ENCODE results near the gene CETN3.

Gene CETN3

DNA sequence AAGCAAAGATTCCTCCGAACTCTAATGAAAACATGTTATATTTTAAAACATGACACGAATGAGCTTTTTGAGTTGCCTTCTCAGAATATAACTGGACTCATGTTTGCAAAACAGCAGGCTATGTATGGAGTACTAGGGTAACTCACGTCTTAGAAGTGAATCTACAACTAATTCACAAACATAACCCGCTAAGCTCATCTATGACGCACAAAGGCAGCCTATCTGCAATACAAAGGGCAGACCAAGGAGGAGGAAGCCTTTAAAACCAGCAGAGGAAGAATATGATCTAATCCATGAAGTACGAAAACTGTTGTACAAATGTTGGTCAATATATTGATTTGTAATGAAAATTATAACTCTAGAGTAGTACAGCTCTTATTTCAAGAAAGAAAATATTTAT is 67.0 kb downstream of the CETN3 start:
- no peaks in the 10 kb centered on the region for H3K9me3 ChIP-seq (ENCODE audit: severe bottlenecking)
- H3K4me3 ChIP-seq (ENCODE audit: low read depth, low read length) = no peak overlapping the region
- no peaks in the 10 kb centered on the region for H3K27me3 ChIP-seq (ENCODE audit: insufficient read depth, low read depth, severe bottlenecking)
- no peaks in the 10 kb centered on the region for H3K36me3 ChIP-seq
- TF ChIP-seq, protein P1, sequence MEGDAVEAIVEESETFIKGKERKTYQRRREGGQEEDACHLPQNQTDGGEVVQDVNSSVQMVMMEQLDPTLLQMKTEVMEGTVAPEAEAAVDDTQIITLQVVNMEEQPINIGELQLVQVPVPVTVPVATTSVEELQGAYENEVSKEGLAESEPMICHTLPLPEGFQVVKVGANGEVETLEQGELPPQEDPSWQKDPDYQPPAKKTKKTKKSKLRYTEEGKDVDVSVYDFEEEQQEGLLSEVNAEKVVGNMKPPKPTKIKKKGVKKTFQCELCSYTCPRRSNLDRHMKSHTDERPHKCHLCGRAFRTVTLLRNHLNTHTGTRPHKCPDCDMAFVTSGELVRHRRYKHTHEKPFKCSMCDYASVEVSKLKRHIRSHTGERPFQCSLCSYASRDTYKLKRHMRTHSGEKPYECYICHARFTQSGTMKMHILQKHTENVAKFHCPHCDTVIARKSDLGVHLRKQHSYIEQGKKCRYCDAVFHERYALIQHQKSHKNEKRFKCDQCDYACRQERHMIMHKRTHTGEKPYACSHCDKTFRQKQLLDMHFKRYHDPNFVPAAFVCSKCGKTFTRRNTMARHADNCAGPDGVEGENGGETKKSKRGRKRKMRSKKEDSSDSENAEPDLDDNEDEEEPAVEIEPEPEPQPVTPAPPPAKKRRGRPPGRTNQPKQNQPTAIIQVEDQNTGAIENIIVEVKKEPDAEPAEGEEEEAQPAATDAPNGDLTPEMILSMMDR (IDR thresholded peaks at IDR 0.05; ENCODE audit: low read depth, low read length) = no peak
- DNase-seq = no peak
- no peak overlapping the region for H3K27ac ChIP-seq
